HG02885 (cell line): ENCODE measurements around the gene DCDC1.
"Not testable (repeated sequence)": the region's sequence is repeated elsewhere in the genome, so short reads cannot be mapped to it uniquely, and the experiment has no call there.

Source experiments
- ATAC-seq: cut with Tn5 transposase; IDR thresholded peaks from one replicate; pipeline ENCODE4 v1.9.1; 2021; ENCODE audit warnings: mild to moderate bottlenecking; ENCODE audit not compliant: unreplicated experiment, poor library complexity

The DCDC1 gene

DNA sequence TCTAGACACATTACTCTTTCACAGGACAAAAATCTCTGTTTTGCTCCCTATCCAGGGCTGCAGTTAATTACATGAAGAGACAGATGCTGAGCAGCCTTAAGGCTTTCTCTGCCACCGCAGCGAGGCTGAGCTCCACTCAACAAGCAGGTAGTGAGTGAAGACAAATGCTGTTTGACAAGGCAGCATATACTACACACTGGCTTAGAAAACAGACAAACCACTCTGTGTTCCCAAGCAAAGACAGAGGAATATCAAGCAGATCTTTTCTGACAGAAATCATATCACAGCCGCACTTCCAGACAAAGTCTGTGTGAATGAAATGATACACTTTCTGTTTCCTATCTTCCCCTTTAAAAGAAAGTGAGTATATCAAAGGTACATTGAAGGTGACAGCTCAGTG lies 368.1 kb downstream of the DCDC1 start:
- no peak for ATAC-seq

DNA sequence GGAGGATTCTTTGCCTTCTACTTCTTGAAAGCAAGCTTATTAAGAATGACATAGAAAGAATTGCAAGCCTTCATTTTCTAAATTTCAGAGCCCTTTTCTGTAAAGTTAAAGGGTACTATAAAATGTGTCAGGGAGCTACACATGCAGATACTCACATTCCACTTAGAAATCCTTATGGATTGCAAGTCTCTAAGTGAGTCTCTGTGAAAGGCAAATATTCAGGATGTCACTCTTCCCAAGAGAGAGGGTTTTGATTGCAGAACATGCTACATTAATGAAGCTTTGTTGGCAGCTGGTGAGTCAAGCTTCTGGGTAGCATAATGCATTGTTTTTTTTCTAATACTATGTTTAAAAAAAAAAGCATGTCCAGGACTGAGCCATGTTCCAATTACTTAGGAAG lies 369.2 kb downstream of the DCDC1 start:
- ATAC-seq = no peak

GRCh38 chr11:30992513-30992849 lies 377.1 kb downstream of the DCDC1 start:
- ATAC-seq = no peak

GRCh38 chr11:30991802-30992512 lies 377.6 kb downstream of the DCDC1 start:
- no peak for ATAC-seq

DNA sequence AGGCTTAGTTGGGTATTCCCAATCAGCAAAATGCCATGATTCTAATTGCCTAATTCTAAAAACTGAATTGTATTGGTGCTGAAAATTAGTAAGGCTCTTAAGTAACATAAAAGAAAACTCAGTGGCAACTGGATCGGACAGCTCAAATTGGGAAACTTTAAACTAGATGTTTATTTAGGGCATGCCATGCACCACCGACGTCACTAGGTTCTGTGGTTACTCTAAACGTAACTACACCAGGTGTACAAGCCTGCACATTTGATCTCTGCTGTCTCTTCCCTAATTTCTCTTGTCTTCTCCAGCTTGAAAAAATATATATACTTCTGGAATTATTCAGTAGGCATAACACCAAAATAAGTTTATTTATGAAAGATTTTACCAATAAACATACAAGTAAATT lies 378.2 kb downstream of the DCDC1 start:
- ATAC-seq = peak; percentile 54

DNA sequence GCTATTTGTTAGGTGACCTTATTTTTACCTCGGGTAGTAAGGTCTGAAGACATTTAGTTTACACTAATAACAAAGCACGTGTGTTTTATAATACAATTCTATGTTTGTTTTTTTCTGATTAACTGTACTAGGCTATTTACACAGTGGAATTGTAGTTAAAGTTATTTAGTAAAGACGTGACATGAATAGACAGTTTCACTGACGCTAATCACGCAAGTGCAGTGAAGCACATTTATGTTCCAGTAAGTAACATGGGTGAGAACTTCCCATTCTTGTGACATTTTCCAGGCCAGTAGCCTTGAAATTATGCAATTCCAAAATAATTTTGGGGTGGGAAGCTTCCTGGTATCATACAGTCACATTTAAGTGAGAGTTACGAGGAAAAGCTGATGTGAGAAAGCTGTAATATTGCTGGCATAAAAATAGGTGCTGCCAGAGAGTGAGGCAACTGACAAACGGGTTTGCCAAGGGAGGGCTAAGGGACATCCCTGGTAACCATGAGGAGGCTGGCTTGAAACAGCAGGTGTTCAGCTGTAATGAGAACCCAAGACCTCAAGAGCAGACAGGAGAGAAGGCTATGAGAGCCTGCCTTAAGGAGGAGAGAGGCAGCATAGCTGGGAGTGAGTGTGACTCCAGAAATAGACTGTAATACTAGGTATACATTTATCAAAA lies 378.8 kb downstream of the DCDC1 start:
- ATAC-seq = no peak

- ATAC-seq = no peak
Measured at GRCh38 chr11:30987819-30988218, 381.7 kb downstream of the DCDC1 start.

GRCh38 chr11:30985536-30985935 lies 384.0 kb downstream of the DCDC1 start:
- ATAC-seq = no peak

GRCh38 chr11:30984827-30985226 lies 384.7 kb downstream of the DCDC1 start:
- no peak for ATAC-seq

GRCh38 chr11:30984442-30984816 lies 385.1 kb downstream of the DCDC1 start:
- no peak for ATAC-seq

GRCh38 chr11:30983776-30984441 lies 385.6 kb downstream of the DCDC1 start:
- ATAC-seq = no peak

DNA sequence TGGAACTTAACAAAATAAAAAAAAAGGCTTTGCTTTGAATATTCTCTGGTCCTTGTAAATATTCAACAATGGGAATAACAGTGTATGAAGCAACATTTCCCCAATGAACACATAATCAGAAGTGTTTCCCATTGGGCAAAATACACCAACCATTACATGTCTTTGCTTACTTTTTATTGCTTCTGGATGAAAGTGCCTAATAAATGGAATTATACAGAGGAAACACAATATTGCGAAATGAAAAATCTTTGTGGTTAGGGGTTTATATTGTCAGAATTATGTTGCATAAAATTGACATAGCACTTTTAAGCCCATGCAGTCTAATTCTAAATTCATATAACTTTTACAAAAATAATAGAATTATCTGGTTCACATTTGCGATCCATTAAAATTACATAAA lies 386.4 kb downstream of the DCDC1 start:
- ATAC-seq = no peak

GRCh38 chr11:30967579-30967978 lies 402.0 kb downstream of the DCDC1 start:
- no peak for ATAC-seq

- no peak for ATAC-seq
Measured at GRCh38 chr11:30960387-30960992, 409.0 kb downstream of the DCDC1 start.

GRCh38 chr11:30956751-30957150 lies 412.8 kb downstream of the DCDC1 start:
- ATAC-seq = no peak

DNA sequence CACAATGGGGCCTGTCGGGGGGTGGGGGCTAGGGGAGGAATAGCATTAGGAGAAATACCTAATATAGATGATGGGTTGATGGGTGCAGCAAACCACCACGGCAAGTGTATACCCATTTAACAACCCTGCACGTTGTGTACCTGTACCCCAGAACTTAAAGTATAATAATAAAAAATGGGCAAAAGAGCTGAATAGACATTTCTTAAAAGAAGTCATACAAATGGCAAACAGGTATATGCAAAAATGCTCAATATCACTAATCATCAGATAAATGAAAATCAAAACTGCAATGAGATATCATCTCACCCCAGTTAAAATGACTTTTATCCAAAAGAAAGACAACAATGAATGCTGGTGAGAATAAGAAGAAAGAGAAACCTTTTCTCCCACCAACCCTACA lies 419.7 kb downstream of the DCDC1 start:
- no peak for ATAC-seq

DNA sequence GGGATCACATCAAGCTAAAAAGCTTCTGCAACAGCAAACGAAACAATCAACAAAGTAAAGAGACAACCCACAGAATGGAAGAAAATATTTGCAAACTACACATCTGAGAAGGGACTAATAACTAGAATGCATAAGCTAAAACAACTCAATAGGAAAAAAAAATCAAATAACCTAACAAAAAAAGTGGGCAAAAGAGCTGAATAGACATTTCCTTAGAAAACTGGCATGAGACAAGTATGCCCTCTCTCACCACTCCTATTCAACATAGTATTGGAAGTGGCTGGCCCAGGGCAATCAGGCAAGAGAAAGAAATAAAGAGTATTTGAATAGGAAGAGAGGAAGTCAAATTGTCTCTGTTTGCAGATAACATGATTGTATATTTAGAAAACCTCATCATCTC lies 421.8 kb downstream of the DCDC1 start:
- ATAC-seq = not testable (repeated sequence)

GRCh38 chr11:30938810-30939209 lies 430.7 kb downstream of the DCDC1 start:
- ATAC-seq = no peak

DNA sequence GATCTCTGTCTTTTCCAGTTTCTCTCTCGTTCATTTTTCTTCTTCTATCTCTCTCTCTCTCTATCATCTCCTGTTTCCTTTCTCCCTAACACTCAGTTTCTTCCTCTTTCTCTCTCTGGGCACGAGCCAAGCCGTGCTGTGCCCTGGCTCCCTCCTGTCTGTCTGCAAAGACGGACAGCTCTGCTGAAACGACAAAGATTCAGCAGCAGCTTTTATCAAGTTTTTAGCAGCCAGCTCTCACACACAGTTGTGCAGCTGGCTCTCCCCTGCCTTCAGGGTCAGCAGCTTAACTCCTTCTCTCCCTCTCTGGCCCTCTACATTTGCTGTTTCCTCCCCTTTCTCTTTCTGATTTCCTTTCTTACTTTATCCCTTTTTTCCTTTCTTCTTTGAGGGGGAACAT lies 431.4 kb downstream of the DCDC1 start:
- ATAC-seq = no peak

GRCh38 chr11:30936491-30936890 lies 433.0 kb downstream of the DCDC1 start:
- ATAC-seq = no peak

GRCh38 chr11:30935861-30936260 lies 433.7 kb downstream of the DCDC1 start:
- ATAC-seq = no peak
